ENCODE measurements around the gene LENG1.
A peak's percentile ranks its signal among the peaks of the same experiment; 100 is the strongest.
"Not testable (repeated sequence)": the region's sequence is repeated elsewhere in the genome, so short reads cannot be mapped to it uniquely, and the experiment has no call there.

The LENG1 gene

DNA sequence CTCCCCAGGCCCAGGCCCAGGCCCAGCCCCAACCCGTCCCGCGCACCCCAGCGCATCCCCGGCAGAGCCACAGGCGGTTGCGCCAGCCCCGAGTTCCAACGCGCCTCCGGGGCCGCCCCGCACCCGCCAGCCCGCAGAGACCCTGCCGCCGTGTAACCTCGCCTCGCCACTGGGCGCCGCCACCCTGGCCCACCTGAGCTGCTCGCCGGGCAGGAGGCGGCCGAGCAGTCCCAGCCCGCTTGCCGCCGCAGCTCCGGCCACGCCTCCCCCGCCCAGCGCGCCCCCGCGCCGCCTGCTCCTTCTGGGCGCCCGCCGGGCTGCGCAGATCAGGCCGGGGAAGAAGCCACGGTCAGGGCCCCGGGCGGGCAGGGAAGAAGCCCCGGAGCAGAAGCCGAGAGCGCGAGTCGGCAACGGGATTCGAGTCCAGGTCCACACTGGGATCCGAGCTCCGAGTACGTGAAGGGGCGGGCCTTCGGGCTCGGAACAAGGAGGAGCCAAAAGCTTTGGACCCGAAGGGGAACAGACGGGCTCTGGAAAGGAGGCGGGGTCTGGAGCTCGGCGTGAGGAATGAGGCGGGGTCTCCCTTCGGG lies 29.7 kb upstream of the LENG1 start, which contains the start of gene MBOAT7:
Gene MBOAT7, minus strand, starts transcription at position 436 of the 590 bp plus-strand sequence. CDS start 1,072 bp downstream, outside the sequence.
- DNase-seq, result no peak

DNA sequence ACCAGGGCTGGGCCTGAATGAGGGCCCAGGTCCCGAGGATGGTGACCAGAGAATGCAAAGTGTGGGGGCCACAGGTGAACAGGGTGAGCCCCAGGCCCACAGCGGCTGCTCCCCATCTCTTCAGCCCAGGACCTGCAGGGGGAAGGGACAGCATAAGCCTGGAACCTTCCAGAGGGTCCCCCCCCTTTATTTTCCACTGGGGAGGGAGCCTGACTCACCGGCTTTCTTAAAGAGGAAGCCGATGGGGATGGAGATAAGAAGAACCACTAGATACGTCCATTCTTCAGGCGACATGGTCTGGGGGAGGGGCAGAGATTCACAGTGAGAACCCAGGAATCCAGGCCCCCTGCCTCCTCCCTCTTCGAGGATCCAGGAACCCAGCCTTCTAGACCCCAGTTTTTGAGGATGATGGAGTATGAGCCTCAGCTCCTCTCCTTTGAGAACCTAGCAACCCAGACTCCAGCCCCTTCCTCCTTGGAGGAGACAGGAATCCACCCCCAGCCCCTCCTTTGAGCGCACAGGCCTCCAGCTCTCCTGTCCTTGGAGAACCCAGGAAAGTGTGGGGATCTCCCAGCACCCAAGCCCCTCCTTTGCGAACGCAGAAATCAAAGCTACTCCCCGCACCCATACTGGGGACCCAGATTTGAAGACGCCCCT lies 28.8 kb upstream of the LENG1 start:
- no peak for DNase-seq

DNA sequence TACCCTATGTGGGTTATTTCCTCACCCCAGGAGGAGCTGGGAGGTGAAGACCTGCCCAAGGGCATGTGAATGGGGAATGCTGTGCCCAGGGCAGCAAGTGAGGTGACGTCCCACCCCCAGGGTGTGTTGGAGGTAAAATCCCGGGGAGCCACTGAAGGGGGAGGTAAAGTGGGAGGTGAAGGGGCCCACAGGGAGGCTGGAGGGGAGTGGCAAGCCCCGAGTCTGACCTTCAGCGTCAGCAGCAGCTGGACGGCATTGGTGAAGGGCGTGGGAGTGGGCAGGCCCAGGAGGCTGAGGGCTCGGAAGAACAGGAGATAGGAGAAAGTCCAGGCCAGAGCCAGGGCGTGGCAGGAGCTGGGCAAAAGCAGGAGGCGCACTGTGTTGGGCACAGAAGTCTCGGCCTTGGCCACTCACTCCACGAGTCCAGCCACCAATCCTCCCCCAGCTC lies 27.4 kb upstream of the LENG1 start:
- no peak for DNase-seq

DNA sequence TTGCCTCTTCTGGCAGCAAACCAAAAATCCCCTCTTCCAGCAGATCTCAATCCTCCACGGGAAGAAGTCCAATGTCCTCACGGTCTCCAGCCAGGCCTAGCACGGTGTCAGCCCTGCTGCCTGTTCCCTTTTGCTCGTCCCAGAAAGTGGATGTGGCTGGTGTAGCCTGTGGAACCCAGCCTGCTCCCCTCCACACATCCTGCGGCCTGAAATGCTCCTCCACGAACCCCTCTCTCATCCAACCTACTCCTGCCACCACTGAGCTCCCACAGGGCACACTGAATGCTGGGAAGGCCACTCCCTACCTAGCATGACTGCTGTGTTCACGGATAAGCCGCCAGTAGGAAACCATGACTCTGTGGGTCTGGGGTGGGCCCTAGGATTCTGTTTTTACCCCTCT lies 26.8 kb upstream of the LENG1 start:
- DNase-seq, result no peak

DNA sequence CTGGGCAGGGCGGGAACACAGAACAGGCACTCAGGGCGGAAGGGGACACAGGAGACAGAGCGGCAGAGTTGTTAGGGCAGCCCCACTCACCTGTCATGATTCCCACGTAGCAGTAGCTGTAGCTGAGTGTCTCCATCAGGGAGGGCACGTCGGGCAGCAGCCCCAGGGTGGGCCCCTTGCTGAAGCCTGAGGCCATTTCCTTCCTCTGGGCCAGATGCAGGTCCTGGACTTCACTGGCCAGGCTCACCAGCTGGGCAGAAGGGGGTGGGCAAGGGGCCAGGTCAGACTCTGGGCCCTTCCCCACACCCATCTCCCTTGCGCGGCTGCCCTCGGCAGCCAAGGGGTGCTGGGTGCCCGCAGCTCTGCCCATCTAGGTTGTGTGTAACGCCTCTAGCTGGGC lies 23.9 kb upstream of the LENG1 start:
- DNase-seq, result no peak

DNA sequence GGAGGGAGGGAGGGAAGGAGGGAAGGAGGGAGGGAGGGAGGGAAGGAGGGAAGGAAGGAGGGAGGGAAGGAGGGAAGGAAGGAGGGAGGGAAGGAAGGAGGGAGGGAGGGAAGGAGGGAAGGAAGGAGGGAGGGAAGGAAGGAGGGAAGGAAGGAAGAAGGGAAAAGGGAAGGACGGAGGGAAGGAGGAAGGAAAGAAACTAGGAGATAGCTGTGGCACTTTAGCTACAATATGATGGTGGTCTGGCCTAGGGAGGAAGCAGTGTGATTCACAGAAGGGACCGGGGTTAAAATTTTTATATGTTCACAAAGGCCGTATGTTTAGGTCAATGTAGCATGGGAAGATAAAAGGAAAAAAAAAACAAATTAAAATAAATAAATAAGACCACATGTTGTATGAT lies 22.4 kb upstream of the LENG1 start:
- not testable (repeated sequence) for DNase-seq

DNA sequence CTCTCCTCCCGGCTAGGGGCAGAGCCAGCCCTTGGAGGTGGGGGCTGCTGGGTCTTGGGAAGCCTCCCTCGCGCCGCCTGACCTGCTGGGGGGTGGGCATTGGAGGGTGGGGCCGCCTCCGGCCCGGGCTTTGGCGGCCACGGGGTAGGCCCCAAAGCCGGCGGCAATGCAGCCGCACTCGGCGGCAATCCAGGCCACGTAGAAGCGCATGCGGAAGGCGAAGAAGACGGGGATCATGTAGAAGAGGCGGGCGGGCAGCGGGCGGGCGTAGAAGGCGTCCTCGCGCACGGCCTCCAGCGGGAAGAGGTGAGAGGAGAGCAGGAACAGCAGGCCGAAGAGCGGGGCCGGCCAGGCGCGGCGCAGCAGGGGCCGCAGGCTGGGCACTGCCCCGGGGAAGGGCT lies 21.2 kb upstream of the LENG1 start:
- DNase-seq, result peak; percentile 64

DNA sequence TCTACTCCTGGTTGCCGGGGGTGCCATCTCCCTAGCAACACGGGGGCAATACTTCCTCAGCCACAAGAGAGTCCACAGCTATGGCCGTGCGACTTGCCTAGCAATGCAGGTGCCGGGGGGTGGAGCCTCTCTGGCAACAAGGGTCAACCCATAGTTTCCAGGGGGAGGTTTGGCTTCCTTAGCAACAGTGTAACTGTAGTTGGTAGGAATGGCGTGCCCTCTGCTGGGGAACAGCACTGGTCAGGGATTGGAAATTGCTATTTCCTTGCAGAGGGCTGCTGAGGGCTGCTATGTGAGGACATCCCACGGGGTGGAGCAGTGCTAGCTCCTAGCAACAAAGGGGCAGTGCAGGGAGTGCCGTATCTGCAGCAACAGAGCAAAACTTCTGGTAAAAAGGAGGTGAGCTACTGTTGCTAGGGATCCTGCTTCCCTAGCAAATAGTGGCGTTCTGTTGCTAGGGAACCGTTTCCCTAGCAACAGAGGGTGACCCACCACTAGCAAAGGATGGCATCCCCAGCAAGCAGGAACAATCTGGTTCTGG lies 20.5 kb upstream of the LENG1 start:
- DNase-seq, result peak; percentile 99

DNA sequence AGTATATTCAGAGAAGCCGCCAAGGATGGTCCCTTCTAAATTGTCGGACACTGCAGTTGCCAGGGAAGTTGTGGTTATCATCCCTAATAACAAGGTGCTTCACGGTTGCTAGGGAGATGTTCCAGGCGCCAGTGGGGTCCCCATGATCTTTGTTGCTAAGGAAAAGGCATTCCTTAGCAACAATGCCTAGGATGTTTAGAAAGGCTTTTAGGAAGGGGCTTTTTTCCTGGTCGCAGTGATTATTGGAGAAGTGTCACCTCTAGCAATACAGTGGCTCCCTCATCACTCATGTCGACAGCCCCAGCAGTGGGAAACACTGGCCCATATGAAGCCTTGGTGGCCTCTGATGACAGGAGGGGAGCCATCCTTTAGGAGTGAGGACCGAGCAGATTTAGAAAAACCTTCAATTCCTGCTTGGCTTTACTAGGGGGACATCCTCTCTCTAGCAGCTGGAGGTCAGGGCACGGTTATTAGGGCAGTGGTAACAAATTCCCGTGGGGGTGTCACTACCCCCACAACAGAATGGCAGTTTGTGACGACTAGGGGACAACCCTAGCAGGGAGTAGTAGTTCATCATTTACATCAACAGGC lies 19.8 kb upstream of the LENG1 start:
- DNase-seq, result peak; percentile 69

DNA sequence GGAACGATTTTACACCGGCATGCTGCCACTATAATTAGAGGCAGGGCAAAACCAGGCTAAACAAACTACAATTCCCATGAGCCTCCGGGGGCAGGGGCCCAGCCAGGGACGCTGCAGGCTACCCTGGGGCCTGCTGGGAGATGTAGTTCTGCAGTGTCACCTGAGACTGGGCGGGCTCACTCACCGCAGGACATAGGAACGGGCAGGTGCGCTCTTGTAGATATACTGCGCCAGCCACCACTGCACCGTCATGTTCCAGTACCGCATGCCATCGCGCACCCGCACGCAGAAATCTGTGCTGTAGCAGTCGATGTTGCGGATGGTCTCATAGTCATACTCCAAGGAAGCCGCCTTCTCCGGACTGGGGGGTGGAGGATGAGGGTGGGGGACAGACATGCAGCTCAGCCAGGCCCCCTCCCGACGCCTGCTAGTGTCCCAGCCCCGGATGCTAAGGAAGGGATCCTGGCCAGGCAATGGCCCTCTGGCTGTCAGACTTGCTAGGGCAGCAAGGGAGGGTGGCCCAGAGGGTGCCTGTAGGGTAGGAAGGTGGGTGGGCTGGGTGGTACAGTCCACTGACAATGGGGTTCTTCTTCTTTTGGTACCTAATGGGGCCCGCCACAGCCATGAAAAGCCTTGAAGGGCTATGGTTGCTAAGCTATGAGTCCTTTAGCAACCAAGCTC lies 19.2 kb upstream of the LENG1 start:
- DNase-seq, result peak; percentile 67

DNA sequence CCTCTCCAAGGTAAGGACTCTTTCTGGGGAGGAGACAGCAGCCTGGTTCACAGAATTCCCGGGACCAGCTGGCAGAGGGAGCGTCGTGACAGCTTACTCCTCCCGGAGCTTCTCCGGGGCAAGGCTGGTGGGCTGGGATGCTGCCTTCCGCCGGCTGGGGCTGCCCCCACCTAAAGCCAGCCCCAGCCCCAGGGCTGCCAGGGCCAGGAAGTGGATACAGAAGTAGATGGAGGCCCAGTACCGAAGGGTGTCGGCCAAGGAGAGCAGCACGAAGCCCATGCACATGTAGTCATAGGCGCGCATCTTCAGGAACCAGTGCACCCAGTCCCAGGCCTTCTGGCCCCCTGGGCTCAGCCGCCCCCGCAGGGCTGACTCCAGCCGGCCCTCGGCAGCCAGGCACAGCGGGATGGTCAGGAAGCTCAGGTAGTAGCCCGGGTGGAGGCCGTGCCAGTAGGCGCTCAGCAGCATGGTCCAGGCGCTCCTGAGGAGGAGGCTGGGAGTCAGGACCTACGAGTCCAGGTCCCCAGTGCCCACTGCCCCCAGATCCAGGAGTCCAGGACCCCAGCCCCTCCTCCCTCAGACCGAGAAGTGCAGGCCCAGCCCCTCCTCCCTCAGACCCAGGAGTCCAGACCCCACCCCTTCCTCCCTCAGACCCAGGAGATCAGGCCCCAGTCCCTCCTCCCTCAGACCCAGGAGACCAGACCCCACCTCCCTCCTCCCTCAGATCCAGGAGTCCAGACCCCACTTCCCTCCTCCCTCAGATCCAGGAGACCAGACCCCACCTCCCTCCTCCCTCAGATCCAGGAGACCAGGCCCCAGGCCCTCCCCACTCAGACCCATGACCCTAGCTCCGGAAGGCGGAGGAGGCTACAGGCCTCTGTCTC lies 14.7 kb upstream of the LENG1 start:
- DNase-seq, result no peak

DNA sequence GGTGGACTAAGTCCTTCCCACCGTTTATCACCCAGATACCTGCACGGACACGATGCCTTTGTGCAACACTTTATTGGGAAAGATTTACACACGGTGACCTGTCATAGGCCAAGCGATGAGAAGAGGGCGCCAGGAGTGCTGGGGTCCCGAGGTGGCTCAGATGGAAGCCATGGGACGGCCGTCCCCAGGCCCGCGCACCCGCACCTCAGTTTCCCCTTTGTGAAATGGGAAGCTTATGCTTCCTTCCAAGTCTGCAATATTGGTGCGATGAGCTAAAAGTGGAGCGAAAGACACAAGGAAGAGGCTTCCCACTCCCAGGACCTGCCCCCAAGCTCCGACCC lies 13.8 kb upstream of the LENG1 start:
- no peak for DNase-seq

DNA sequence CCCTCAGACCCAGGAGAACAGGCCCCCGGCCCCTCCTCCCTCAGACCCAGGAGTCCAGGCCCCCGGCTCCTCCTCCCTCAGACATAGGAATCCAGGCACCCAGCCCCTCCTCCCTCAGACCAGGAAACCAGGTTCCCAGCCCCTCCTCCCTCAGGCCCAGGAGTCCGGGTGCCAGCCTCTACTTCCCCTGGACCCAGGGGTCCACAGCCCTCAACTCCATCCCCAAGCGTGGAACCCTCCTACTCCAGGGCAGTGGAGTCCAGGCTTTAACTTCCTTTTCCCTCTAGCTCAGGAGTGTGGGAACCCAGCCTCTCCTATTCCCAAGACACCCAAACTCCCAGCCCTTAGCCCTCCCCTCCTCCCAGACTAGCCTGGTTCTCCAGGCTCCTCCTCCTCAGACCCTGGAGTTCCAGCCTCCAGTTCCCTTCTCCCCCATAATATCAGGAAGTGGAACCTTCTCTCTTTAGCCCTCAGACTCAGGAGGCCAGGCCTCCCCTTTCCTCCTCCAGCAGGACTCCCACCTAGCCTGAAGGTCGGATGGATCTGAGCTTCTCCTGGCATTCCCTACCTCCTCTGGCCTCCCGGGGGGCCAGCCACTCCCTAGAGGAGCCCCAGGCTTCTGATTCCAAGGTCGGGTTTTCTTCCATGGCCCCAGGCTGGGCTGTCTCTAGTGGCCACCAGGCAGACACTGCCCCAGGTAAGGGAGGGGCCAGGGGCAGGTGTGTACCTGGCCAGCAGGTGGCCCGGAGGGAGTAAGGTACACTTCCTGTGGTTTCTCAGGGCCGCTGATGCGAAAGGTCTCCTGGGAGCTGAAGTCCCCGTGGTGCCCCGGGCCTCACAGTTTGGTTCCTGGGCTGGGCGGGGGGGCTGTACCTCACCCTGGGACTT lies 13.2 kb upstream of the LENG1 start, which contains the start of gene TMC4:
Gene TMC4, minus strand, starts transcription at position 690 of the 888 bp plus-strand sequence. Its CDS starts 43 bp downstream, at position 647.
- no peak for DNase-seq

DNA sequence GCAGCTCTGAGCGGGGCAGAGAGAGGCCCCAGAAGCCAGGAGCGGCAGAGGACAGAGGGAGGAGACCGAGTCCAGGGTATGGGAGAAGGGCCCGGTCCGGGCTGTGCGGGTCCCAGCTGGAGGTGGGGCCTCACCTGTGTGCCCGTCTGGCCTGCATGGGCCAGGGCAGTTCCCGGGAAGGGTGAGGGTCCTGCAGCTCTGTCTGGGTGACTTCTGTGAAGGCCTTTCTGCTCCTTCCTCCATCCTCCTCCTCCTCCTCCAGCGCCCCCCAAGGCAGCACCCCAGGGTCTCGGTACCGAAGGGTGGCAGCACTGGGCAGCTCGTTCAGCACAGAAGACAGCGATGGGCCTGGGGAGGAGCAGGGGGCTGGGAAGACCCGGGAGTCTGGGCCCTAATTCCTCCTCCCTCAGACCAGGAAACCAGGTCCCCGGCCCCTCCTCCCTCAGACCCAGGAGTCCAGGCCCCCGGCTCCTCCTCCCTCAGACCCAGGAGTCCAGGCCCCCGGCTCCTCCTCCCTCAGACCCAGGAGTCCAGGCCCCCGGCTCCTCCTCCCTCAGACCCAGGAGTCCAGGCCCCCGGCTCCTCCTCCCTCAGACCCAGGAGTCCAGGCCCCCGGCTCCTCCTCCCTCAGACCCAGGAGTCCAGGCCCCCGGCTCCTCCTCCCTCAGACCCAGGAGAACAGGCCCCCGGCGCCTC lies 12.4 kb upstream of the LENG1 start:
- DNase-seq, result not testable (repeated sequence)

DNA sequence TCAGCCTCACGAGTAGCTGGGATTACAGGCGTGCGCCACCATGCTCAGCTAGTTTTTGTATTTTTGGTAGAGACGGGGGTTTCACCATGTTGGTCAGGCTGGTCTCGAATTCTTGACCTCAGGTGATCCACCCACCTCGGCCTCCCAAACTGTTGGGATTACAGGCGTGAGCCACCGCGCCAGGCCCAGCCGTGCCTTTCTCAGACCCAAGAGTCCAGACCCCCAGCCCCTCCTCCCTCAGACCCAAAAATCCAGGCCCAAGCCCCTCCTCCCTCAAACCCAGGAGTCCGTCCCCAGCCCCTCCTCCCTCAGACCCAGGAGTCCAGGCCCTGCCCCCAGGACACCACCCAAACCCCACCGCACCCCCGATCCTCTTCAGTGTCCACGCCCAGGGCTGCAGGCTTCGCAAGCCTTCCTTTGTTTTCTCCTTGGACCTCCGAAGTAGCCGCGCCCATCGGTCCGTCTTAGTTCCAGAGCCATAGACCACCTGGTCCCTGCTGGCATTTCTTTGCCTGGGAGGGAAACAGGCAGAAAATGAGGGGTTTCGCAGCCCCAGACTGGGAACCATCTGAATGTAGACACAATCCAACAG lies 9.7 kb upstream of the LENG1 start:
- no peak for DNase-seq

DNA sequence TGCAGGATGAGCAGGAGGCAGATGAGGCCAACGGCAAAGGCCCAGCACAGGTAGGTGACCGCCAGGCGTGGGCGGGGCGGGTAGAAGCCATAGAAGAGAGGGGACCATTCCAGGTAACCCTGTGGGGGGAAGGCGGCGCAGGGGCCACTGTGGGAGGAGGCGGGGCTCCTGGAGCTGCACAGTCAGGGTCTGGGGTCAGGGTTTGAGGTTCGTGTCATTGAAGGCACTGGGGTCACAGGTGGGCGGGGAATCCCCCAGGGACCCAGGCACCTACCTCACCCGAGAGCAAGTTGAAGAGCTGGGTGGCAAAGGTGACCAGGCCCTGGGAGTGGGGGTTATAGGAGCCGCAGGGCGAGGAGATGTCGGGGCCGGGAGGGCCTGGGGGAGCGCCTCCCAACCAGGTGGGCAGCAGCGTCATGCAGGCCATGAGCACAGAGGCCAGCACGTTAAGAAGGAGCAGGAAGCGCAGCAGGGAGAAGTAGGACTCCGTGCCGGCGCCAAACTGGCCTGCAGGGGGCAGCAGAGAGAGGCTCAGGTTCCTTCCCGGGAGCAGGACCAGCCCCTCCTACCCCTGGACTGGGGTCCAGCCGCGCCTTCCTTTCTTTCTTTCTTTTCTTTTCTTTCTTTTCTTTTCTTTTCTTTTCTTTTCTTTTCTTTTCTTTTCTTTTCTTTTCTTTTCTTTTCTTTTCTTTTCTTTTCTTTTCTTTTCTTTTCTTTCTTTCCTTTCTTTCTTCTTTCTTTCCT lies 8.8 kb upstream of the LENG1 start:
- DNase-seq, result peak; percentile 96

DNA sequence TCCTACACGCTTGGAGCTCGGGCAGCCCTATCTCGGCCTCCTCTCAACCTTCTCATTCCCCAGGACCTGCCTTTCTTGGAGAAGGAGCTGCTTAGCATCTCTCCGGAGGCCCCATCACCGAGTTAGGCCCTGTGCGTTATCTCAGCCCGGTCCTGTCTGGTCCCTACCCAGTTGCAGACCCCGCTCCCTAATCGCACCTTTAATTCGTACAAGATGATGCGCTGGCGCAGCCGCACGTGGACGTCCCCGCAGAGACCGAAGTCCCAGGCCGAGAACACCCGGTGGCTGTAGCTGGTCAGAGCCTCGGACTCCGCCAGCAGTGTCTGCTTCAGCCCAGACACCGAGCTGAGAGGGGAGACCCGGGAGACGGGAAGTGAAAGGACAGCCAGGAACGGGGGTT lies 5.7 kb upstream of the LENG1 start:
- no peak for DNase-seq

DNA sequence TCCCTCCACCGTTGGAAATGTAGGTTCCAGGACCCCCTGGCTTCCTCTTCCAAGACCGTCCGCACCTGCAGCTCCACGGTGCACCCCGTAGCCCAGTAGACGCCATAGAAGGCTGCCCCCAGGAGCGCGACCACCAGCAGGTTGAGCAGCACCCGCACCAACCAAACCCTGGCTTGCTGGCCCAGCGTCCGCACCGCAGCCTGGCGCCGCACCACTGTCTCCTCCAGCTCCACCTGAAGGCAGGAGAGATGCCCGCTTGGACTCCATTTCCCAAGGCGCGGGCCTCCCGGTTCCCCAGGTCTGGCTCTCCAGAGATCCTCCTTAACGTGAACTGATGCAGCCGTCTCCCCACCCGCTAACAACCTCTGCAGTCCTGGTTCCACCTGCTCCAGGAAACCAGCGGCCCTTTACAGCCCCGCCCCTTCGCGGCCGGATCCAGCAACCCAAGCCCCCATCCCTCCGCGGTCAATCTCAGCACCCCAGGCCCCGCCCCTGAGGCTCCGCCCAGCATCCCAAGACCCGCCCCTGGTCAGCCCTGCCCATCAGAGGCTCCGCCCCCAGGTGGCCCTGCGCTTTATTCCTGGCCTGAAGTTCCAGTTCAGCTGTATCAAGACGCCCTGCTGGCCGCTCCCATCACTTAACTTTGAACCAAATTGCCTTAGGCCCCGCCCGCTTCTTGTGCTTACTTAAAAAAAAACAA lies 5.0 kb upstream of the LENG1 start:
- DNase-seq, result no peak

DNA sequence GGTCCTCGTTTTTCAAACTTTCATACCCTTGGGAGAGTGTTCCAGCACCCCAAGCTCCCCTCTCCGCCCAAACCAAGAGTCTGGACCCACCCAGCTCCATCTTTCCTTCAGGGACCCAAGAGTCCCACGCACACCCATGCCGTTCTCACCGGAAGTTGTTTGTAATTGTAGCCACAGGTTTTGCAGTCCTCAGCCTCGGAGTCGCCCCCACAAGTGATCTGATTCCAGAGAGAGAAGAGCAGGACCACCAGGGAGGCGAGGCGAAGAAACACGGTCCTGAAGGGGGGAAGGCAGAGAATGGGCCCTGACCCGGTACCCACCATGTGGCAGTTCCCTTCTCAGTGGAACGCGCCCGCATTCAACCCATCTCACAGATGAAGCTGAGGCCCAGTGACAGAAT lies 3.4 kb upstream of the LENG1 start:
- no peak for DNase-seq
